ENCODE measurements around the gene MS4A10. TPM values are rescaled to one million over a fixed set of nuclear protein-coding genes. Genes with fewer than 3 reads are reported as not detected.

MS4A10 gene
- total and polyA plus RNA-seq, 9 of the 15 experiments (the other 6 are each of a cell fraction or from before 2014, with no cell fraction given): not detected

- no peak overlapping the region for H3K4me3 ChIP-seq
- H3K9ac ChIP-seq (ENCODE audit: insufficient read depth in 1 of 2, low read depth in 2 of 2, low read length in 2 of 2): no peak overlapping the region
- no peaks in the 10 kb centered on the region for H3K36me3 ChIP-seq (ENCODE audit: control insufficient read depth, insufficient read depth, low read length)
- CTCF ChIA-PET (ENCODE audit: low intra/inter-chr PET ratio): no interaction called here
- no peaks in the 10 kb centered on the region for H3K9me1 ChIP-seq (ENCODE audit: control insufficient read depth, insufficient read depth, low read length)
- WGBS (ENCODE audit: insufficient coverage, low coverage, missing lambda C conversion rate): 3% methylated on average over 11 of the region's 11 CpGs
- H3K4me1 ChIP-seq (replicated peaks in 1 of 2; ENCODE audit: control insufficient read depth in 2 of 2, insufficient read depth in 2 of 2, low read length in 2 of 2): peaks cover 2 to 6% of the 10 kb centered on the region in 2 experiments; a peak in 1 of 5 replicates
- peak in 2 of 4 experiments; percentile 34 to 40 for DNase-seq (ENCODE audit: extremely low read depth in 1 of 4, low spot score in 3 of 4)
- H3K27ac ChIP-seq (ENCODE audit: extremely low read depth, low read depth, low read length): no peak overlapping the region
- no peak for TF ChIP-seq ELK3 (CRISPR knock-in tag; IDR thresholded peaks at IDR 0.05)
- peak; percentile 28 to 55 (median 52); a peak in 5 of 6 replicates for TF ChIP-seq CTCF (IDR thresholded peaks at IDR 0.05 in 2 of 3, conservative IDR thresholded peaks at IDR 0.05 in 1 of 3; ENCODE audit: insufficient read depth in 2 of 3, low read depth in 1 of 3, low read length in 3 of 3)
- TF ChIP-seq ZNF143 (CRISPR knock-in tag; IDR thresholded peaks at IDR 0.05): no peak
- no peak for TF ChIP-seq YY1 (IDR thresholded peaks at IDR 0.05; ENCODE audit: borderline replicate concordance in 1 of 3, control insufficient read depth in 1 of 3, extremely low read depth in 1 of 3, insufficient read depth in 3 of 3, insufficient read length in 1 of 3, insufficient replicate concordance in 2 of 3, low read depth in 1 of 3, low read length in 2 of 3)
- TF ChIP-seq ZNF589 (CRISPR knock-in tag; IDR thresholded peaks at IDR 0.05; ENCODE audit: low read depth): no peak
- TF ChIP-seq ATF3 (IDR thresholded peaks at IDR 0.05): no peak
- TF ChIP-seq ATF3 (CRISPR knock-in tag; conservative IDR thresholded peaks at IDR 0.05): no peak
- peak; percentile 21; the same call in 1 of the 2 replicates for TF ChIP-seq EGR1 (conservative IDR thresholded peaks at IDR 0.05)
- peak in 1 of 2 experiments; percentile 29; a peak in 2 of 4 replicates for TF ChIP-seq RAD21 (CRISPR knock-in tag; conservative IDR thresholded peaks at IDR 0.05 in 1 of 2, IDR thresholded peaks at IDR 0.05 in 1 of 2)
- TF ChIP-seq DMBX1 (CRISPR knock-in tag; IDR thresholded peaks at IDR 0.05; ENCODE audit: borderline replicate concordance): no peak
- no peaks in the 10 kb centered on the region for H3K9me3 ChIP-seq (replicated peaks; ENCODE audit: control insufficient read depth, insufficient read depth, low read depth, low read length)
- no peak for FAIRE-seq
- H2AFZ ChIP-seq (ENCODE audit: low read depth, low read length): no peak overlapping the region
- no TSS peak for BruUV-seq (replicated peaks)
- H3K79me2 ChIP-seq (ENCODE audit: control insufficient read depth, insufficient read depth, low read length): no peaks in the 10 kb centered on the region
- H3K4me2 ChIP-seq (ENCODE audit: insufficient read depth, low read length): no peak overlapping the region
- intact Hi-C loops (cut with micrococcal nuclease) (loop anchor here (2.0 kb wide), 1 partner anchor 62 kb away; no protein-coding TSS in a partner anchor), in situ Hi-C loops (cut with MboI) (no loop called here)
- POLR2A ChIA-PET: interaction anchor here (0.6 to 1.7 kb wide), 7 partner anchors 12 to 1388 kb away, joined by 3 to 4 read pairs (median 3); no protein-coding TSS in a partner anchor
- ATAC-seq: peak; percentile 64
- H3K27me3 ChIP-seq (ENCODE audit: control insufficient read depth in 2 of 2, insufficient read depth in 2 of 2, low read length in 2 of 2): peaks cover 28 to 52% of the 10 kb centered on the region in 2 experiments
- H4K20me1 ChIP-seq (replicated peaks; ENCODE audit: control insufficient read depth, insufficient read depth, low read length): no peaks in the 10 kb centered on the region
Observed at GRCh38 chr11:60762851-60763691, 22.1 kb upstream of the MS4A10 start.
